Urothelium cell line (cell line): ENCODE results near the gene AAK1.
"Not testable (repeated sequence)": the region's sequence is repeated elsewhere in the genome, so short reads cannot be mapped to it uniquely, and the experiment has no call there.

Experiments used
- DNase-seq: peaks from one replicate; pipeline ENCODE4 v3.0.0; 2011; ENCODE audit warnings: low spot score, mixed read lengths
- FAIRE-seq: peaks from 2 replicates; lab custom pipeline; 2011; peaks lifted over from hg19 to GRCh38; lab: Jason Lieb, UNC

AAK1 gene

GRCh38 chr2:69662547-69662946 is 19.0 kb upstream of the AAK1 start:
- DNase-seq, FAIRE-seq: not testable (repeated sequence)

- no peak for DNase-seq
- FAIRE-seq: no peak
Measured at GRCh38 chr2:69660637-69661036, 17.1 kb upstream of the AAK1 start.

- no peak for DNase-seq
- FAIRE-seq: no peak
Measured at GRCh38 chr2:69659941-69660483, 16.5 kb upstream of the AAK1 start.

GRCh38 chr2:69659349-69659748 is 15.8 kb upstream of the AAK1 start:
- DNase-seq: no peak
- FAIRE-seq: no peak

- no peak for FAIRE-seq
- DNase-seq: peak; percentile 67
Measured at GRCh38 chr2:69652206-69652605, 8.7 kb upstream of the AAK1 start.

- FAIRE-seq, DNase-seq: not testable (repeated sequence)
Measured at GRCh38 chr2:69647196-69647595, 3.7 kb upstream of the AAK1 start.

GRCh38 chr2:69646714-69647113 is 3.2 kb upstream of the AAK1 start:
- FAIRE-seq (no peak), DNase-seq (no peak)

GRCh38 chr2:69645921-69646320 is 2.4 kb upstream of the AAK1 start:
- FAIRE-seq (no peak), DNase-seq (no peak)

GRCh38 chr2:69645031-69645431 is 1.5 kb upstream of the AAK1 start:
- FAIRE-seq (no peak), DNase-seq (no peak)

GRCh38 chr2:69644506-69644979 is 1.0 kb upstream of the AAK1 start:
- DNase-seq (no peak), FAIRE-seq (no peak)

- DNase-seq: peak; percentile 54
- FAIRE-seq: no peak
Measured at GRCh38 chr2:69642709-69643601, 584 bp downstream of the AAK1 start.

GRCh38 chr2:69641887-69642708 is 1.4 kb downstream of the AAK1 start:
- no peak for FAIRE-seq
- no peak for DNase-seq

GRCh38 chr2:69641471-69641870 is 2.1 kb downstream of the AAK1 start:
- DNase-seq (no peak), FAIRE-seq (no peak)

- no peak for DNase-seq
- no peak for FAIRE-seq
Measured at GRCh38 chr2:69639266-69639665, 4.3 kb downstream of the AAK1 start.

GRCh38 chr2:69638630-69639029 is 4.9 kb downstream of the AAK1 start:
- no peak for DNase-seq
- no peak for FAIRE-seq

GRCh38 chr2:69637923-69638322 is 5.6 kb downstream of the AAK1 start:
- FAIRE-seq (no peak), DNase-seq (no peak)

GRCh38 chr2:69636395-69636794 is 7.1 kb downstream of the AAK1 start:
- FAIRE-seq: no peak

GRCh38 chr2:69635432-69635831 is 8.1 kb downstream of the AAK1 start:
- no peak for FAIRE-seq
- no peak for DNase-seq

More at GRCh38 chr2:69636395-69636794, 7.1 kb downstream of the AAK1 start:
- DNase-seq: no peak

- no peak for DNase-seq
- no peak for FAIRE-seq
Measured at GRCh38 chr2:69634196-69634821, 9.2 kb downstream of the AAK1 start.

- DNase-seq: no peak
- no peak for FAIRE-seq
Measured at GRCh38 chr2:69631402-69631801, 12.1 kb downstream of the AAK1 start.
